Panc1 (cell line): ENCODE data around the gene DDX59.

ENCODE experiments used
- POLR2AphosphoS5 ChIP-seq: IDR thresholded peaks from 2 replicates; pipeline ENCODE4 v1.6.1; 2012; ENCODE audit warnings: mild to moderate bottlenecking, low read depth, low read length, moderate library complexity
- SIN3A ChIP-seq: IDR thresholded peaks from 2 replicates; pipeline ENCODE4 v1.6.1; 2012; ENCODE audit warnings: low read depth, mild to moderate bottlenecking, low read length, moderate library complexity, borderline replicate concordance; ENCODE audit not compliant: insufficient read depth
- TCF7L2 ChIP-seq: IDR thresholded peaks from 2 replicates; pipeline ENCODE4 v1.6.1; 2011; ENCODE audit warnings: mild to moderate bottlenecking, low read depth, low read length, inconsistent platforms
- TF ChIP-seq, protein P1 (sequence below): fragments of 450-650 bp; IDR thresholded peaks from 2 replicates; pipeline ENCODE4 v1.5.1; 2017; ENCODE audit warnings: mild to moderate bottlenecking

DNA sequence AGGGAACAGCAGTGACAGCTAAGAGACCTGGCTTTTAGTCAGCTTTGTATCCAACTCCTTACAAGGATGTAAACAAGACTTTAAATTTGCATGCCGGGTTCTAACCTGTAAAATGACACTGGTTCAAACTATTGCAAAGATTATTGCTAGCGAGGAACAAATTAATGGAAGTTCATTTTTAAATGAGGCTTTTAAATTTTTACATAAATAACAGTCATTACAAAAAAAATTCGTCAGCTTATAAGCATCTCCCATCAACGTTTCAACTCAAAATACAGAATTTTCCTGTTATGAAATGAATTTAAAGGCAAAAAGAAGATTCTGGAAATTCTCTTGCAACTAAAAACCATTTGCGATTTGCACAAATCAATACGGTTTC lies 49.8 kb downstream of the DDX59 start:
- TF ChIP-seq, protein P1, sequence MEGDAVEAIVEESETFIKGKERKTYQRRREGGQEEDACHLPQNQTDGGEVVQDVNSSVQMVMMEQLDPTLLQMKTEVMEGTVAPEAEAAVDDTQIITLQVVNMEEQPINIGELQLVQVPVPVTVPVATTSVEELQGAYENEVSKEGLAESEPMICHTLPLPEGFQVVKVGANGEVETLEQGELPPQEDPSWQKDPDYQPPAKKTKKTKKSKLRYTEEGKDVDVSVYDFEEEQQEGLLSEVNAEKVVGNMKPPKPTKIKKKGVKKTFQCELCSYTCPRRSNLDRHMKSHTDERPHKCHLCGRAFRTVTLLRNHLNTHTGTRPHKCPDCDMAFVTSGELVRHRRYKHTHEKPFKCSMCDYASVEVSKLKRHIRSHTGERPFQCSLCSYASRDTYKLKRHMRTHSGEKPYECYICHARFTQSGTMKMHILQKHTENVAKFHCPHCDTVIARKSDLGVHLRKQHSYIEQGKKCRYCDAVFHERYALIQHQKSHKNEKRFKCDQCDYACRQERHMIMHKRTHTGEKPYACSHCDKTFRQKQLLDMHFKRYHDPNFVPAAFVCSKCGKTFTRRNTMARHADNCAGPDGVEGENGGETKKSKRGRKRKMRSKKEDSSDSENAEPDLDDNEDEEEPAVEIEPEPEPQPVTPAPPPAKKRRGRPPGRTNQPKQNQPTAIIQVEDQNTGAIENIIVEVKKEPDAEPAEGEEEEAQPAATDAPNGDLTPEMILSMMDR = no peak
- TF ChIP-seq POLR2AphosphoS5 = no peak
- no peak for TF ChIP-seq SIN3A
- TF ChIP-seq TCF7L2 = no peak
